Neuronal stem cell (in vitro differentiated cells): ENCODE data around the gene ETV6.

Source experiments
- DNase-seq: peaks from one replicate; pipeline ENCODE4 v3.0.0-alpha.2; 2013; ENCODE audit warnings: low spot score
- H2AFZ ChIP-seq: one replicate; pipeline ENCODE4 v1.6.1; 2013; ENCODE audit warnings: mild to moderate bottlenecking, low read length, inconsistent platforms
- H2AK5ac ChIP-seq: 2 replicates; pipeline ENCODE4 v1.6.1; 2013; ENCODE audit warnings: low read depth, mild to moderate bottlenecking, inconsistent platforms, low read length, moderate library complexity, mixed read lengths
- H2BK120ac ChIP-seq: 2 replicates; pipeline ENCODE4 v1.6.1; 2013; ENCODE audit warnings: low read depth, mild to moderate bottlenecking, inconsistent platforms, low read length, moderate library complexity, mixed read lengths
- H2BK12ac ChIP-seq: one replicate; pipeline ENCODE4 v1.6.1; 2013; ENCODE audit warnings: low read length, inconsistent platforms
- H2BK15ac ChIP-seq: 2 replicates; pipeline ENCODE4 v1.6.1; 2013; ENCODE audit warnings: mild to moderate bottlenecking, low read length, inconsistent platforms, mixed read lengths
- H2BK5ac ChIP-seq: one replicate; pipeline ENCODE4 v1.6.1; 2013; ENCODE audit warnings: inconsistent platforms, mild to moderate bottlenecking, low read length, moderate library complexity
- H3K14ac ChIP-seq: one replicate; pipeline ENCODE4 v1.6.1; 2013; ENCODE audit warnings: low read length, inconsistent platforms
- H3K18ac ChIP-seq: 2 replicates; pipeline ENCODE4 v1.6.1; 2013; ENCODE audit warnings: low read length, inconsistent platforms
- H3K23ac ChIP-seq: 2 replicates; pipeline ENCODE4 v1.6.1; 2013; ENCODE audit warnings: low read depth, mild to moderate bottlenecking, mixed read lengths, low read length, inconsistent platforms; ENCODE audit not compliant: poor library complexity
- H3K27ac ChIP-seq: replicated peaks from 3 replicates; pipeline ENCODE4 v1.5.1; 2013; ENCODE audit warnings: low read length, inconsistent platforms
- H3K27me3 ChIP-seq, 3 experiments: 2 replicates each; pipeline ENCODE4 v1.6.1; 2013; ENCODE audit warnings: low read length in 3 of 3, mild to moderate bottlenecking in 2 of 3, inconsistent platforms in 1 of 3, low read depth in 1 of 3, mixed read lengths in 1 of 3, moderate library complexity in 1 of 3; ENCODE audit not compliant: control insufficient read depth in 3 of 3, insufficient read depth in 3 of 3
- H3K36me3 ChIP-seq, 2 donors: replicated peaks in 1 of 2; 2 replicates each; pipeline ENCODE4 v1.6.1; 2013; ENCODE audit warnings: low read length in 2 of 2; ENCODE audit not compliant: control insufficient read depth in 2 of 2, insufficient read depth in 2 of 2
- H3K4ac ChIP-seq: 2 replicates; pipeline ENCODE4 v1.6.1; 2013; ENCODE audit warnings: inconsistent platforms, mild to moderate bottlenecking, low read length, moderate library complexity
- H3K4me1 ChIP-seq, 2 donors: 1 replicate in 1 of 2; 2 replicates in 1 of 2; pipeline ENCODE4 v1.6.1; 2013; ENCODE audit warnings: low read length in 2 of 2, low read depth in 1 of 2; ENCODE audit not compliant: control insufficient read depth in 2 of 2, insufficient read depth in 1 of 2
- H3K4me2 ChIP-seq: one replicate; pipeline ENCODE4 v1.6.1; 2013; ENCODE audit warnings: mild to moderate bottlenecking, low read length, inconsistent platforms; ENCODE audit not compliant: insufficient read depth, poor library complexity, severe bottlenecking
- H3K4me3 ChIP-seq, 2 donors: 2 replicates each; pipeline ENCODE4 v1.5.1; 2013; ENCODE audit warnings: low read length in 2 of 2, mild to moderate bottlenecking in 2 of 2, inconsistent platforms in 1 of 2, moderate library complexity in 1 of 2
- H3K79me1 ChIP-seq: one replicate; pipeline ENCODE4 v1.6.1; 2013; ENCODE audit warnings: low read depth, mild to moderate bottlenecking, inconsistent platforms, low read length, moderate library complexity
- H3K9ac ChIP-seq: one replicate; pipeline ENCODE4 v1.6.1; 2013; ENCODE audit warnings: mild to moderate bottlenecking, low read depth, low read length, inconsistent platforms; ENCODE audit not compliant: poor library complexity
- H3K9me3 ChIP-seq, 2 donors: replicated peaks in 1 of 2; 2 replicates each; pipeline versions ENCODE3 to v1.6.1; 2013; ENCODE audit warnings: low read length in 2 of 2, mild to moderate bottlenecking in 2 of 2, inconsistent platforms in 1 of 2, low read depth in 1 of 2, mixed read lengths in 1 of 2, moderate library complexity in 1 of 2; ENCODE audit not compliant: control insufficient read depth in 2 of 2, insufficient read depth in 1 of 2
- H4K8ac ChIP-seq: one replicate; pipeline ENCODE4 v1.6.1; 2013; ENCODE audit warnings: low read depth, mild to moderate bottlenecking, inconsistent platforms, low read length, moderate library complexity
- H4K91ac ChIP-seq: one replicate; pipeline ENCODE4 v1.6.1; 2013; ENCODE audit warnings: low read length, low read depth, mild to moderate bottlenecking, inconsistent platforms; ENCODE audit not compliant: poor library complexity
- WGBS, 2 donors: extraction: QIAGEN DNeasy Blood & Tissue Kit; methylation state at CpG; one replicate each; pipeline ENCODE4 v1.1.7; 2013; ENCODE audit warnings: missing lambda C conversion rate in 2 of 2, mixed read lengths in 1 of 2; ENCODE audit not compliant: insufficient read length in 2 of 2, insufficient replicate concordance in 1 of 2; ENCODE audit errors: extremely low coverage in 2 of 2; 5-methylcytosine and 5-hydroxymethylcytosine counted together

ETV6 gene

DNA sequence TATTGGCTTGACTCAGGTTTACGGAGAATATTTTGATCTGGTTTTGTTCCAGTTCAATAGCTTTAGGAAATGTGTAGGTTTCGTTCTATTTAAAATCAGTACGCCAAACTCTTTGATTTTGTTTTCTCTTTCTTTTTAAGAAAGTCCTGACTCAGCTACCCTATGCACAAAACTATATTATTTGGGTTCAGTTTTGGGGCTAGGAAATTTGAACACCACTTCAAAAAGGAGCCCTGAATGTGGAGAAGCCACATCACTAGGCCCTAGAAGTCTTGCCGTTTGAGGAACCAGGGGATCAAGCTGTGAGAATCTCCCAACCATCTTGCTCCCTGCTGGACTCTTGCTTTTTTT lies 253.0 kb downstream of the ETV6 start:
- DNase-seq, result no peak
- Histone ChIP-seq H3K79me1 (no peaks in the 10 kb centered on the region), H2BK120ac (no peak overlapping the region), H2BK5ac (no peak overlapping the region), H4K91ac (no peak overlapping the region), H3K14ac (no peak overlapping the region), H3K18ac (no peak overlapping the region), H2BK12ac (no peak overlapping the region), H3K4me1 (no peaks in the 10 kb centered on the region), H3K9ac (no peak overlapping the region), H2AK5ac (no peak overlapping the region), H3K36me3 (no peaks in the 10 kb centered on the region), H3K4ac (no peak overlapping the region), H3K9me3 (peaks cover 0 to 3% of the 10 kb centered on the region in 2 donors), H3K27ac (no peak overlapping the region), H3K23ac (no peak overlapping the region), H2AFZ (no peak overlapping the region), H3K4me3 (no peak overlapping the region), H3K4me2 (no peak overlapping the region), H2BK15ac (no peak overlapping the region), H3K27me3 (no peaks in the 10 kb centered on the region), H4K8ac (no peak overlapping the region)
- WGBS, 2 donors, result no CpG with 5 or more reads among the region's 4 CpGs

DNA sequence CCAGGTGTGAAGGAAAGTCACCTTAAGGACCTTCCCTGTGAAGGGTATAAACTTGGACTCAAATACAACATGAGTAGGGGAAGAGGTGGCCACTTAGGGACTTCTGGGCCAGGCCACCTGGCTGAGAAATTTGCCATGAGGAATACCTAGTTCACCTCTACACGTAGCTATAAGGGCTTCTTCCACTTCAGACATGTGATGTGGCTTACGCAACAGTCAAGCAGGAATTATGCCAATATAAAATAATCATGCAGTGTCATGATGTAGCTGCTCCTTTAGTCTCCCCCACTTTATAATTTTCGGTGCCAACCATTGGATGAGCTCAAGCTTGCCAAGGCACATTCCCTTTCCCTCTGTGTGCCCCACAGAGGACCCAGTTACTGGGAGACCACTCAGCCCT lies 254.7 kb downstream of the ETV6 start:
- no CpG with 5 or more reads among the region's 3 CpGs for WGBS, 2 donors
- H3K18ac ChIP-seq, result no peak overlapping the region
- H3K14ac ChIP-seq, result no peak overlapping the region
- no peak overlapping the region for H3K4me2 ChIP-seq
- no peak overlapping the region for H3K4me3 ChIP-seq
- no peak overlapping the region for H3K23ac ChIP-seq
- no peak overlapping the region for H2BK12ac ChIP-seq
- H2AK5ac ChIP-seq, result no peak overlapping the region
- no peak overlapping the region for H2BK5ac ChIP-seq
- no peaks in the 10 kb centered on the region for H3K36me3 ChIP-seq
- peaks cover 0 to 8% of the 10 kb centered on the region in 2 donors for H3K9me3 ChIP-seq
- H3K27me3 ChIP-seq, result no peaks in the 10 kb centered on the region
- H3K79me1 ChIP-seq, result no peaks in the 10 kb centered on the region
- H3K4ac ChIP-seq, result no peak overlapping the region
- H3K27ac ChIP-seq, result no peak overlapping the region
- no peak overlapping the region for H2BK120ac ChIP-seq
- H3K4me1 ChIP-seq, result no peaks in the 10 kb centered on the region
- no peak overlapping the region for H4K8ac ChIP-seq
- DNase-seq, result no peak
- H2AFZ ChIP-seq, result no peak overlapping the region
- no peak overlapping the region for H2BK15ac ChIP-seq
- H3K9ac ChIP-seq, result no peak overlapping the region
- H4K91ac ChIP-seq, result no peak overlapping the region

DNA sequence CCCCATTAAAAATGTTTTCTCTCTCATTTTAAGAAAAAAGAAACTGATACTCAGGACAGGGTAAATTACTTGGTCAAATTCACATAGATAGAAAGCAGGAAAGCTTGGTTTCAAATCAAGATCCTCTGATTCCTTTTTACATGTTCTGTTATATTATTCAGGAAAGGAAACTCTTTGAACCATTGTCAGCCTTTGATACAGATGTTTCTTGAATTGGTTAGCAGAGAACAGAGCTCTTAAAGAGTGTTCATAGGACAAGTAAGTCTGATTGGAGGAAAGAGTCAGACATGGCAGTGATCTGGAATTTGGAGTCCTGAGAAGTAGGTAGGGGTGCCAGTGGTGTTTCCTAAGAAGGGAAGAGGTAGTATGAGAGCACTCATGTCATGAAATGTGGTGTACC lies 256.1 kb downstream of the ETV6 start:
- Histone ChIP-seq H4K91ac (no peak overlapping the region), H3K36me3 (no peaks in the 10 kb centered on the region), H3K79me1 (no peaks in the 10 kb centered on the region), H3K18ac (no peak overlapping the region), H3K9me3 (peaks cover 0 to 8% of the 10 kb centered on the region in 2 donors), H3K14ac (no peak overlapping the region), H2BK5ac (no peak overlapping the region), H3K27me3 (no peaks in the 10 kb centered on the region), H2BK12ac (no peak overlapping the region), H2BK15ac (no peak overlapping the region), H4K8ac (no peak overlapping the region), H3K4me1 (no peaks in the 10 kb centered on the region), H2BK120ac (no peak overlapping the region), H3K4me2 (no peak overlapping the region), H3K27ac (no peak overlapping the region), H2AFZ (no peak overlapping the region), H3K9ac (no peak overlapping the region), H3K4ac (no peak overlapping the region), H2AK5ac (no peak overlapping the region), H3K23ac (no peak overlapping the region), H3K4me3 (no peak overlapping the region)
- DNase-seq, result no peak

DNA sequence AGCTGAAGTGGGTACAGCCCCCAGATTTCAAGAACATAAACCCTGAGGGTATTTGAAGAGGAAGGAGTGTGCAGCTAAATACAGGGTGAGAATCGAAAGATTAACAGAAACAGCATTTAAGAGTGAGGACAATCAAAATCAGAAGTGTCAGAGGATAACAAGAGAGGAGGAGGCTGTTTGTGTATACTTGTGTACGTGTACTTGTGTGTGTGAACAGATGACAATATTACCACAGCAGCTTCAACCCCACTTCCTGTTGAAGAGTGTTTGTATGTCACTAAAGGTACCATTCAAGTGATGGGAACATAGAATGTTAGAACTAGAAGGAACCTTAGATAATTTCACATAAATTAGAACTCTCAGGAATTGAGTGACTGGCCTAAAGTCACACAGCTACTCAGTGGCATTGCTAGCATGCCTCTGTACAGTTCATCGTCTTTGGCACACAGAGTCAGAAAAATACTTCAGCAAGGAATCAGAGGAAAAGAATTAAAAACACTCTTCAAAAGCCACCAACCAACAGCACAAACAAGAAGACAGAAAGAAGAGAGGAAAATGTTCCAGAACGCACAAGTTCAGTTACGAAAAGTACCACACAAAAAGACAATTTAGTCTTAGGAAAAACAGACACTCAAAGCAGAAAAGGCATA lies 256.9 kb downstream of the ETV6 start:
- H3K14ac ChIP-seq, result no peak overlapping the region
- no peak overlapping the region for H2BK5ac ChIP-seq
- H3K4me3 ChIP-seq, result no peak overlapping the region
- no peak overlapping the region for H3K23ac ChIP-seq
- H2AK5ac ChIP-seq, result no peak overlapping the region
- H3K27me3 ChIP-seq, result no peaks in the 10 kb centered on the region
- H2AFZ ChIP-seq, result no peak overlapping the region
- no CpG with 5 or more reads among the region's 5 CpGs for WGBS, 2 donors
- H4K8ac ChIP-seq, result no peak overlapping the region
- no peak overlapping the region for H3K27ac ChIP-seq
- no peak overlapping the region for H4K91ac ChIP-seq
- no peak for DNase-seq
- H3K9ac ChIP-seq, result no peak overlapping the region
- no peak overlapping the region for H3K4ac ChIP-seq
- H3K4me1 ChIP-seq, result no peaks in the 10 kb centered on the region
- H3K36me3 ChIP-seq, result no peaks in the 10 kb centered on the region
- H3K4me2 ChIP-seq, result no peak overlapping the region
- H2BK12ac ChIP-seq, result no peak overlapping the region
- H3K9me3 ChIP-seq, result peaks cover 0 to 8% of the 10 kb centered on the region in 2 donors
- no peak overlapping the region for H2BK15ac ChIP-seq
- H3K18ac ChIP-seq, result no peak overlapping the region
- H3K79me1 ChIP-seq, result no peaks in the 10 kb centered on the region
- H2BK120ac ChIP-seq, result no peak overlapping the region
